NCI-H1048 (cell line): Measurements from ENCODE around the gene KLHL24.
"Not testable (repeated sequence)": the region's sequence is repeated elsewhere in the genome, so short reads cannot be mapped to it uniquely, and the experiment has no call there.

ENCODE experiments used
- DNase-seq: peaks from one replicate; lab custom pipeline; 2025; lab: John Stamatoyannopoulos, UW

The KLHL24 gene

DNA sequence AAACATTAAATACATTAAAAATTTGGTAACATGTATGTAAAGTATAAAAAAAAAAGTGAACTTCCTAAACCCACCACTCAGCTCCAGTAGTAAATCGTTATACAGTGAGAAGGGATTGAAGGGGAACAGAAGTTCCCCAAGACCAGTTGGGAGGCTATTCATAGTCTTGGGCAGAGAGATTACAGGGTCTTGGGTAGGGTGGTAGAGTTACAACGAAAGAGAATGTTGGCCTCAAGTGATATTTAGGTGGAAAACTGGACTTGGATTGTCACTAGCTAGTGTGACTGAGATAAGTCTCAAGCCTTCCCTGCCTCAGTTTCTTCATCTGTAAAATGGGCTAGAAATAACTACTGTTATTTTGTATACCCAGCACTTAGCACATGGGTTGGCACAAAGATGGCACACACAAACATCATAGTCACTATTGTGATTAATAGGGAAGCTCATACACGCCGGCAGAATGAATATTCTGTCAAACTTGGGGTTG is 61.7 kb downstream of the KLHL24 start:
- no peak for DNase-seq

DNA sequence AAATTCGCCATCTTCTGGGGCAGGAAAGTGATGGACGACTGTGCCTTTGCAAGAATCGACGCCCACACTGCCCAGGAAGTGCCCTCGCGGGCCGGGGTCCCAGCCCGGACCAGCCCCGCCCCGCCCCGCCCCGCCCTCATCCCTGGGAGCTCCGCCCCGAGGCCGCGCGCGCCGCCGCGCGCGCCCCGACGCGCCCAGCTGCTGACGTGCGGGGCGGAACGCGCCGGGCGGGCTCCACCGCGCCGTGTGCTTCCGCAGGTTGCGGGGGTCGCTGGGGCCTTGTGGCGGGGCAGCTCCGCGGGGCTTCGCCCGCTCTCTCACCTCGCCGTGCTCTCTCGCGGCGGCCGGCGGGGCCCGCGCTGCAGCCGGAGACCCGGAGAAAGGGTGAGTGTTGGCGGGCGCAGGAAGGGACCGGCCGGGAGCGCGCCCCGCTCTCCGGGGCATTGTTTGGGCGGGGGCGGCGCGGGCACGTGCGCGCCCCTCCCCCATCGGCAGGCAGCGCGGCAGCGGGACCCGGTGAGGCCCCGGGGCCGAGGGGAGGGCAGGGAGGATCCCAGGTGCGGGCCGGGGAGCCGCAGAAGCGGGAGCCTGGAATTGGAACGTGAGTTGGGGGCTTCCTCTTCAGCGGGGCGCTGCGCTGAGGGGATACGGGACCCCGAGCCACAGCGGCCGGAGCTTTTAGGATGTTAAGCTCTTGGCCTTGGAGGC is 62.3 kb downstream of the KLHL24 start, which contains the start of gene YEATS2:
Gene YEATS2 (plus strand): TSS at position 188 of the 708 bp plus-strand sequence. CDS start 17,366 bp downstream, outside the sequence.
- peak; percentile 66 for DNase-seq

GRCh38 chr3:183698318-183698751 is 62.9 kb downstream of the KLHL24 start:
- DNase-seq = no peak

DNA sequence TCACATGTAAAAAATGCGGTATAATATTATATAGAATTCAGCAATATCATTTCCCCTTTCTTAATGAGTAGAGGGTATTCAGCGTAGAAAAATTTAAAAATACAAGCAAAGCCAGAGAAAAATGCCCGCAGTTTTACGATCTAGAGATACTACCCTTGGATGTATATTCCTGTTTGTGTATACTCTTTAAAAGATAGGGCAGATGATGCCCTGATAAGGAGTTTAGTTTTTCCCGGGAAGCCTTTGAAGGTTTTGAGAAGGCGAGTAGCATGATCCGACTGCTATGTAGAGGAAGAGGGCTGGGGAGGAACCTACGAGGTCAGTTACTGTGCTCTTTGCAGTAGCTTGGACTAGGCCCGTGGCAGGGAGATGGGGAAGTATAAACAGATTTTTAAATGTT is 63.3 kb downstream of the KLHL24 start:
- DNase-seq = no peak

DNA sequence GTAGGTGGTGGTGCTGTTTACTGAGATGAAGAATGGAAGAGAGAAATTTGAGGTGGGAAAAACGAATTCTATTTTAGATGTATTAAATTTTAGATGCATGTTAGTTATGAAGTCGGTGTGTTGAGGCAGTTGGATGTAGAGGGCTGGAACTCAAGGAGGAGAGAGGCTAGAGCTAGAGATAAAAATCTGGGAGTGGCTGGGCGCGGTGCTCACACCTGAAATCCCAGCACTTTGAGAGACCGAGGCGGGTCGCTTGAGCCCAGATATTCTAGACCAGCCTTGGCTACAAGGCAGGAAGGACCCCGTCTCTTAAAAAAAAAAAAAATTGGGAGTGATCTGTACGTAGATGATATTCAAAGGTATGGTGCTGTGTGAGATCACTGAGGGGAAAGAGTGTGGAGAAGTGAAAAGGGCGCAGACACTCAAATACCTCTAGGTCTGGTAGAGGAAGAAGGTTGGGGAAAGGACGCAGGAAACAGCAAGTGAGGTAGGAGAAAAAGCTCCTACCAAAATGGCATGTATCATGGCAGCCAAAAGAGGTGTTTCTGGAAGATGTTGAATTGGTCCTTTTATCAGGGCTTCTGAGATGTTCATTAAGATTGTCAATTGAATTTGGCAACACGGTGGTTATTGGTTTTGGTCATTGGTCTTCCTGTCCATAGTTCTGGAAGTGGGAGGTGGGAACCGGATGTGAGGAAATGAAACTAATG is 64.0 kb downstream of the KLHL24 start:
- DNase-seq = no peak

GRCh38 chr3:183701744-183702143 is 66.3 kb downstream of the KLHL24 start:
- DNase-seq = no peak

DNA sequence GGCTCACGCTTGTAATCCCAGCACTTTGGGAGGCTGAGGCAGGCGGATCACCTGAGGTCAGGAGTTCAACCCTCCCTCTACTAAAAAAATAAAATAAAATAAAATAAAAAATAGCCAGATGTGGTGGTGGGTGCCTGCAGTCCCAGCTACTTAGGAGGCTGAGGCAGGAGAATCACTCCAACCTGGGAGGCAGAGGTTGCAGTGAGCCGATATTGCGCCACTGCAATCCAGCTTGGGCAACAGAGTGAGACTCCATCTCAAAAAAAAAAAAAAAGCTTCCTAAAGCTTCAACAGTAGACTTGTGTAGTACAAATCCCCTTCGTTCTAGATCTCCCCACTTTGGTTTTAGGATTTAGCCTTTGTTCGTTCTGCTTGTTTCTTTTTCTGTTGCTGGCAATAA is 68.5 kb downstream of the KLHL24 start:
- DNase-seq = not testable (repeated sequence)

DNA sequence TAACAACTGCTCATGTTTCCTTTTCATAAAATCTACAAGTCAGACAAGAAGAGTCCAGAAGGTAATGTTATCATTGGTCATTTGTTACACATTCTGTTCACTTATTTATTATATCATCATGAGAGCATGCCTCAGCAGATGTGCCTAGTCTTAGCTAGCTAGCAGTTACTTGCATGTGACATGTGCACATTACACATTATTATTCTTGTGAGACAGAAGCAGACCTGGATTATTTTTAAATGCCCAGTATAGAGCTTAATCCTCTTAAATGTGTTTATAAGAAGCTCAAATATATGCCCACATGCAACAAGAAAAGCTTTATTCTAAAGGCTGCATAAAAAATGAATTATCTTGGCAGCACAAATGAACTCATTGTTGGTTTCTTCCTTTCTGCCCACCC is 74.8 kb downstream of the KLHL24 start:
- DNase-seq = no peak

- no peak for DNase-seq
Measured at GRCh38 chr3:183711516-183711915, 76.1 kb downstream of the KLHL24 start.

- DNase-seq = no peak
Measured at GRCh38 chr3:183714622-183715021, 79.2 kb downstream of the KLHL24 start.

- DNase-seq = no peak
Measured at GRCh38 chr3:183718012-183718411, 82.6 kb downstream of the KLHL24 start.

DNA sequence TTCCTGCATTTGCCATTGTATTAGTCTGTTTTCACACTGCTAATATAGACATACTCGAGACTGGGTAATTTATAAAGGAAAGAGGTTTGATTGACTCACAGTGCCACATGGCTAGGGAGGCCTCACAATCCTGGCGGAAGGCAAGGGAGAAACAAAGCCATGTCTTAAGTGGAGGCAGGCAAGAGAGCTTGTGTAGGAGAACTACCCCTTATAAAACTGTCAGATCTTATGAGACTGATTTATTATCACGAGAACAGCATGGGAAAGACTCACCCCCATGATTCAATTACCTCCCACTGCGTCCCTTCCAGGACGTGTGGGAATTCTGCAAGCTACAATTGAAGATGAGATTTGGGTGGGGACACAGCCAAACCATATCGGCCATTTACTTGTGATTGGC is 90.0 kb downstream of the KLHL24 start:
- DNase-seq = no peak

GRCh38 chr3:183728204-183728603 is 92.8 kb downstream of the KLHL24 start:
- DNase-seq = no peak

- no peak for DNase-seq
Measured at GRCh38 chr3:183730361-183730760, 94.9 kb downstream of the KLHL24 start.

DNA sequence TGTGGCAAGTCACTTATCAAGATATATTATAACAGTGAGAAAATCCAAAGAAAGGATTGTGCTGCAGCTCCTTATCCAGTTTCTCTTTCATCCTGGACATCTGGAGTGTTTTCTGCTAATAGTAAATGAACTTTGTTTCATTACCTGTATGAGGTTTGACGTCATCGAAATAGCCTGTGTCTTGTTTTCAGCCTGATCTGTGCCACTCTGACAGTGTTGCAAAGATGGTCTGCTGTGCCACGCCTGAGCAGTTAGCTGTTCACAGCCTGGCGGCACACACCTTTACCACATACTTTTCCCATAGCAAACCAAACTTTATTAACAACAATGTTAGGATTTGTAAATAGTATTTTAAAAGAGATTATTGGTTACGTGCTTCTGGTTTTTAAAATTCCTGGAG is 96.2 kb downstream of the KLHL24 start:
- DNase-seq = no peak

- DNase-seq = no peak
Measured at GRCh38 chr3:183733553-183733952, 98.1 kb downstream of the KLHL24 start.
